ENCODE results near the gene PIR. TPM values are rescaled to one million over a fixed set of nuclear protein-coding genes. Genes with fewer than 3 reads are reported as not detected.

Gene PIR
- total RNA-seq, 1 donor from 2014 or later, result 45.0 TPM

DNA sequence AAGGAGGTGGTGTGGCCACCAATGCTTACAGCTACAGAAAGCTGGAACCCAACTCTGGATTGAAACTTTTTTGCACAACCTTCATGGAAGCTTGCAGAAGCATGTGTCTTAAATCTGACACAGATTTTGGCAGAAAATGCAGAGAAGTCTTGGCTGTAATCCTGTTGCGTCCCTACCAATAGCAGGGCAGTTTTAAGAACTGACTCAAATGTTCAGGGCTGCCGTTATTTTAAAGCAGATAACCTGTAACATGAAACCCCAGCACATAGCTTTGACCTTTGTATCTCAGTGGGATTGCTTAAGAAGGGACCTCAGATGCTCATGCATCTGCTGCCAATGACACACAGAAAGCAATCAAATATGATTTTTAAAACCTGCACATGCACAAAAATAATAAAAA lies 108.8 kb downstream of the PIR start, which contains the start of gene VEGFD:
Gene VEGFD (minus strand): TSS at position 110 of the 400 bp plus-strand sequence. CDS start 467 bp downstream, outside the sequence.
- H3K4me3 ChIP-seq, result no peak within 1 kb of the TSS
- no peaks in the 10 kb centered on the region for H3K9me3 Mint-ChIP-seq

DNA sequence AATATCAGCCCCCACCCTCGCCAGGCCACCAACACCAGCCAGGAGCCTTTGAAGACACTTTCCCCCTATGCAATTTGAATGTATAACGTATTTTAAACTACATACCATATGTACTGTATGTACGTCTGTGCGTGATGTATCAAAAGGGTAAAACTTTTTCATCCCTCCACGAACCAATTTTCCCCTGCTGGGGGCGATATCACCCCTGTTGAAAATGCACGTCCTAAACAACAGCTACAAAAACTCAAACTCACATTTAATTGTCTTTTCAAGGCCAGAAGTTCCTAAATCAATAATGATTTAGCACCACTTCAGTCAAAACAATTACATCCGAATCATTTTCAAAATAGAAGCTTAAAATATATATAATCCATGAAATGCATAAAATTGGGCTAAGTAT lies 110.3 kb downstream of the PIR start:
- no peaks in the 10 kb centered on the region for H3K79me2 ChIP-seq (ENCODE audit: low read depth)
- H3K27ac ChIP-seq, result no peak overlapping the region
- H3K9me3 ChIP-seq (ENCODE audit: low read depth), result no peaks in the 10 kb centered on the region
- peaks cover 4% of the 10 kb centered on the region for H3K36me3 Mint-ChIP-seq
- H3K27me3 ChIP-seq, result no peaks in the 10 kb centered on the region
- H3K4me3 ChIP-seq, result no peak overlapping the region
- H3K36me3 ChIP-seq, result no peaks in the 10 kb centered on the region
- peaks cover 5% of the 10 kb centered on the region for H3K4me1 ChIP-seq
- H3K4me3 Mint-ChIP-seq, result no peak overlapping the region
- H3K4me2 ChIP-seq, result no peak overlapping the region
- no peaks in the 10 kb centered on the region for H3F3A ChIP-seq (ENCODE audit: low read depth)
- peaks cover 17% of the 10 kb centered on the region for H3K4me1 Mint-ChIP-seq
- H3K9ac ChIP-seq, result no peak overlapping the region
- no peak overlapping the region for H2AFZ ChIP-seq (replicated peaks)
- peak; percentile 29 for DNase-seq (ENCODE audit: low spot score)
- no peak overlapping the region for H3K27ac Mint-ChIP-seq
- H4K20me1 ChIP-seq (ENCODE audit: low read depth), result no peaks in the 10 kb centered on the region
- no peaks in the 10 kb centered on the region for H3K9me3 Mint-ChIP-seq
- TF ChIP-seq EZH2 (IDR thresholded peaks at IDR 0.05), result no peak
- TF ChIP-seq, protein P1, sequence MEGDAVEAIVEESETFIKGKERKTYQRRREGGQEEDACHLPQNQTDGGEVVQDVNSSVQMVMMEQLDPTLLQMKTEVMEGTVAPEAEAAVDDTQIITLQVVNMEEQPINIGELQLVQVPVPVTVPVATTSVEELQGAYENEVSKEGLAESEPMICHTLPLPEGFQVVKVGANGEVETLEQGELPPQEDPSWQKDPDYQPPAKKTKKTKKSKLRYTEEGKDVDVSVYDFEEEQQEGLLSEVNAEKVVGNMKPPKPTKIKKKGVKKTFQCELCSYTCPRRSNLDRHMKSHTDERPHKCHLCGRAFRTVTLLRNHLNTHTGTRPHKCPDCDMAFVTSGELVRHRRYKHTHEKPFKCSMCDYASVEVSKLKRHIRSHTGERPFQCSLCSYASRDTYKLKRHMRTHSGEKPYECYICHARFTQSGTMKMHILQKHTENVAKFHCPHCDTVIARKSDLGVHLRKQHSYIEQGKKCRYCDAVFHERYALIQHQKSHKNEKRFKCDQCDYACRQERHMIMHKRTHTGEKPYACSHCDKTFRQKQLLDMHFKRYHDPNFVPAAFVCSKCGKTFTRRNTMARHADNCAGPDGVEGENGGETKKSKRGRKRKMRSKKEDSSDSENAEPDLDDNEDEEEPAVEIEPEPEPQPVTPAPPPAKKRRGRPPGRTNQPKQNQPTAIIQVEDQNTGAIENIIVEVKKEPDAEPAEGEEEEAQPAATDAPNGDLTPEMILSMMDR (IDR thresholded peaks at IDR 0.05), result peak; percentile 64
- no peak for TF ChIP-seq EZH2phosphoT487 (IDR thresholded peaks at IDR 0.05)
- H3K27me3 Mint-ChIP-seq (ENCODE audit: insufficient read depth, low read depth), result no peaks in the 10 kb centered on the region

More for the DNA sequence above, 108.8 kb downstream of the PIR start, which contains the start of gene VEGFD:
- peaks cover 17% of the 10 kb centered on the region for H3K4me1 Mint-ChIP-seq
- peak within 1 kb of the TSS; percentile 23 for H3K27ac Mint-ChIP-seq
- H3K79me2 ChIP-seq (ENCODE audit: low read depth), result no peaks in the 10 kb centered on the region
- peak within 1 kb of the TSS; percentile 2 for H3K9ac ChIP-seq
- no peaks in the 10 kb centered on the region for H3K9me3 ChIP-seq (ENCODE audit: low read depth)
- no peak for DNase-seq (ENCODE audit: low spot score)
- H4K20me1 ChIP-seq (ENCODE audit: low read depth), result no peaks in the 10 kb centered on the region
- H3F3A ChIP-seq (ENCODE audit: low read depth), result no peaks in the 10 kb centered on the region
- no peak within 1 kb of the TSS for H3K27ac ChIP-seq
- no peak within 1 kb of the TSS for H3K4me2 ChIP-seq
- H3K4me1 ChIP-seq, result peaks cover 5% of the 10 kb centered on the region
- H3K27me3 Mint-ChIP-seq (ENCODE audit: insufficient read depth, low read depth), result no peaks in the 10 kb centered on the region
- H3K27me3 ChIP-seq, result no peaks in the 10 kb centered on the region
- no peak within 1 kb of the TSS for H2AFZ ChIP-seq (replicated peaks)
- peaks cover 5% of the 10 kb centered on the region for H3K36me3 Mint-ChIP-seq
- peak within 1 kb of the TSS; percentile 37 for H3K4me3 Mint-ChIP-seq
- TF ChIP-seq EZH2 (IDR thresholded peaks at IDR 0.05), result no peak
- TF ChIP-seq EZH2phosphoT487 (IDR thresholded peaks at IDR 0.05), result no peak
- TF ChIP-seq, protein P1 (IDR thresholded peaks at IDR 0.05), result no peak
- no peaks in the 10 kb centered on the region for H3K36me3 ChIP-seq

DNA sequence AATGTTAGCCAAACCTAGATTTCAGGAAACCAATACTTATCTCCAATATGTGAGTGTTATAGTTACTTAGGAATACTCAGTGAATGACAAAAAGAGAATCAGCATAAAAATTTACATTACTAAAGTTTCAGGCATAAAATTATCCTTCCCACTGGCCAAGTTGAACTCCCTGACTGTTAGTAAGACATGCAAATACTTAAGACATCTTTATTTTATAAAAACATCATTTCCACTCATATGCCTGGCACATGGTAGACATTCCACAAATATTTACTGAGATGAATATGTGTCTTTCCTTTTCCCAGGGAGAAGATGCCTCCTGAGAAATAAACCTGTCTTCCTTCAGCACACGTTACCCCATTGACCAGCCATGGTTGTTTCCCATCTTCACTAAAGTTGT lies 116.2 kb downstream of the PIR start:
- no peak for DNase-seq (ENCODE audit: low spot score)
- Histone ChIP-seq H3K4me2 (no peak overlapping the region), H3K27ac (no peak overlapping the region), H3K79me2 (ENCODE audit: low read depth) (no peaks in the 10 kb centered on the region), H2AFZ (replicated peaks) (no peak overlapping the region), H3F3A (ENCODE audit: low read depth) (no peaks in the 10 kb centered on the region), H3K4me1 (no peaks in the 10 kb centered on the region), H3K36me3 (no peaks in the 10 kb centered on the region), H3K27me3 (no peaks in the 10 kb centered on the region), H4K20me1 (ENCODE audit: low read depth) (no peaks in the 10 kb centered on the region), H3K4me3 (no peak overlapping the region), H3K9me3 (ENCODE audit: low read depth) (no peaks in the 10 kb centered on the region), H3K9ac (no peak overlapping the region)
- H3K27me3 Mint-ChIP-seq (ENCODE audit: insufficient read depth, low read depth), result no peaks in the 10 kb centered on the region
- H3K4me3 Mint-ChIP-seq, result no peak overlapping the region
- no peaks in the 10 kb centered on the region for H3K36me3 Mint-ChIP-seq
- H3K9me3 Mint-ChIP-seq, result no peaks in the 10 kb centered on the region
- no peak overlapping the region for H3K27ac Mint-ChIP-seq
- H3K4me1 Mint-ChIP-seq, result no peaks in the 10 kb centered on the region
- TF ChIP-seq EZH2 (IDR thresholded peaks at IDR 0.05) (no peak), EZH2phosphoT487 (IDR thresholded peaks at IDR 0.05) (no peak)
- TF ChIP-seq, protein P1 (IDR thresholded peaks at IDR 0.05), result no peak
